Measurements from ENCODE around the gene NDUFAF4. TPM values are rescaled to one million over a fixed set of nuclear protein-coding genes. Genes with fewer than 3 reads are reported as not detected.

Gene NDUFAF4
- total and polyA plus RNA-seq, 2 experiments from 2014 or later, result 35.1 to 233 TPM

- H3K79me2 ChIP-seq (replicated peaks; ENCODE audit: insufficient read depth), result peaks cover 40% of the 10 kb centered on the region
- peak overlapping the region; percentile 87 for H3K27ac ChIP-seq (ENCODE audit: low read depth)
- 0 out of 2 replicates have a peak, but pooled peaks cover 4% of the 10 kb centered on the region for H3K4me1 ChIP-seq (ENCODE audit: insufficient read depth)
- peak overlapping the region; percentile 95 for H3K27ac Mint-ChIP-seq
- peaks cover 20% of the 10 kb centered on the region; the same call in 1 of the 2 replicates for H3K36me3 ChIP-seq (ENCODE audit: insufficient read depth)
- TF ChIP-seq ZNF462 (CRISPR knock-in tag; IDR thresholded peaks at IDR 0.05) (no peak), STAT1 (IDR thresholded peaks at IDR 0.05; ENCODE audit: unreplicated experiment) (no peak)
- TF ChIP-seq, protein P1, sequence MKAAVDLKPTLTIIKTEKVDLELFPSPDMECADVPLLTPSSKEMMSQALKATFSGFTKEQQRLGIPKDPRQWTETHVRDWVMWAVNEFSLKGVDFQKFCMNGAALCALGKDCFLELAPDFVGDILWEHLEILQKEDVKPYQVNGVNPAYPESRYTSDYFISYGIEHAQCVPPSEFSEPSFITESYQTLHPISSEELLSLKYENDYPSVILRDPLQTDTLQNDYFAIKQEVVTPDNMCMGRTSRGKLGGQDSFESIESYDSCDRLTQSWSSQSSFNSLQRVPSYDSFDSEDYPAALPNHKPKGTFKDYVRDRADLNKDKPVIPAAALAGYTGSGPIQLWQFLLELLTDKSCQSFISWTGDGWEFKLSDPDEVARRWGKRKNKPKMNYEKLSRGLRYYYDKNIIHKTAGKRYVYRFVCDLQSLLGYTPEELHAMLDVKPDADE (IDR thresholded peaks at IDR 0.05), result no peak
- peaks cover 16% of the 10 kb centered on the region for H3K4me1 Mint-ChIP-seq
- DNase-seq (ENCODE audit: low spot score) (peak; percentile 11), ATAC-seq (no peak)
- H3K4me2 ChIP-seq, result peak overlapping the region; percentile 81
- no peaks in the 10 kb centered on the region for H3F3A ChIP-seq (replicated peaks; ENCODE audit: low read depth)
- peaks cover 23% of the 10 kb centered on the region for H3K36me3 Mint-ChIP-seq (ENCODE audit: low read depth)
- peak overlapping the region; percentile 84 for H3K4me3 Mint-ChIP-seq
- peak overlapping the region; percentile 68 for H3K4me3 ChIP-seq
- peaks cover 2% of the 10 kb centered on the region for H3K27me3 Mint-ChIP-seq (ENCODE audit: insufficient read depth, low read depth, poor library complexity)
- peak overlapping the region; percentile 64 for H2AFZ ChIP-seq
- no peaks in the 10 kb centered on the region for H3K9me3 Mint-ChIP-seq
- H3K9me2 ChIP-seq (ENCODE audit: insufficient read depth), result no peaks in the 10 kb centered on the region
- H3K27me3 ChIP-seq (ENCODE audit: insufficient read depth), result no peaks in the 10 kb centered on the region
- H4K20me1 ChIP-seq (replicated peaks; ENCODE audit: insufficient read depth), result peaks cover 19% of the 10 kb centered on the region
These were observed 655 bp upstream of the NDUFAF4 start for GRCh38 chr6:96898241-96898851.

GRCh38 chr6:96889146-96889545 is 8.5 kb downstream of the NDUFAF4 start:
- Histone ChIP-seq H3K4me2 (no peak overlapping the region), H3F3A (replicated peaks; ENCODE audit: low read depth) (no peaks in the 10 kb centered on the region), H3K9me2 (ENCODE audit: insufficient read depth) (no peaks in the 10 kb centered on the region), H4K20me1 (replicated peaks; ENCODE audit: insufficient read depth) (peaks cover 14% of the 10 kb centered on the region), H3K27ac (ENCODE audit: low read depth) (no peak overlapping the region), H3K36me3 (ENCODE audit: insufficient read depth) (peaks cover 29% of the 10 kb centered on the region; the same call in 1 of the 2 replicates), H3K27me3 (ENCODE audit: insufficient read depth) (no peaks in the 10 kb centered on the region), H3K79me2 (replicated peaks; ENCODE audit: insufficient read depth) (peaks cover 16% of the 10 kb centered on the region), H2AFZ (no peak overlapping the region), H3K4me3 (no peak overlapping the region), H3K4me1 (ENCODE audit: insufficient read depth) (no peaks in the 10 kb centered on the region)
- Mint-ChIP-seq H3K9me3 (no peaks in the 10 kb centered on the region), H3K27ac (no peak overlapping the region), H3K4me1 (peaks cover 4% of the 10 kb centered on the region; the same call in 2 of the 3 replicates), H3K36me3 (ENCODE audit: low read depth) (peaks cover 20% of the 10 kb centered on the region; the same call in 2 of the 3 replicates), H3K4me3 (no peak overlapping the region), H3K27me3 (ENCODE audit: insufficient read depth, low read depth, poor library complexity) (no peaks in the 10 kb centered on the region)
- ATAC-seq, result no peak
- DNase-seq (ENCODE audit: low spot score), result no peak
- TF ChIP-seq, protein P2, sequence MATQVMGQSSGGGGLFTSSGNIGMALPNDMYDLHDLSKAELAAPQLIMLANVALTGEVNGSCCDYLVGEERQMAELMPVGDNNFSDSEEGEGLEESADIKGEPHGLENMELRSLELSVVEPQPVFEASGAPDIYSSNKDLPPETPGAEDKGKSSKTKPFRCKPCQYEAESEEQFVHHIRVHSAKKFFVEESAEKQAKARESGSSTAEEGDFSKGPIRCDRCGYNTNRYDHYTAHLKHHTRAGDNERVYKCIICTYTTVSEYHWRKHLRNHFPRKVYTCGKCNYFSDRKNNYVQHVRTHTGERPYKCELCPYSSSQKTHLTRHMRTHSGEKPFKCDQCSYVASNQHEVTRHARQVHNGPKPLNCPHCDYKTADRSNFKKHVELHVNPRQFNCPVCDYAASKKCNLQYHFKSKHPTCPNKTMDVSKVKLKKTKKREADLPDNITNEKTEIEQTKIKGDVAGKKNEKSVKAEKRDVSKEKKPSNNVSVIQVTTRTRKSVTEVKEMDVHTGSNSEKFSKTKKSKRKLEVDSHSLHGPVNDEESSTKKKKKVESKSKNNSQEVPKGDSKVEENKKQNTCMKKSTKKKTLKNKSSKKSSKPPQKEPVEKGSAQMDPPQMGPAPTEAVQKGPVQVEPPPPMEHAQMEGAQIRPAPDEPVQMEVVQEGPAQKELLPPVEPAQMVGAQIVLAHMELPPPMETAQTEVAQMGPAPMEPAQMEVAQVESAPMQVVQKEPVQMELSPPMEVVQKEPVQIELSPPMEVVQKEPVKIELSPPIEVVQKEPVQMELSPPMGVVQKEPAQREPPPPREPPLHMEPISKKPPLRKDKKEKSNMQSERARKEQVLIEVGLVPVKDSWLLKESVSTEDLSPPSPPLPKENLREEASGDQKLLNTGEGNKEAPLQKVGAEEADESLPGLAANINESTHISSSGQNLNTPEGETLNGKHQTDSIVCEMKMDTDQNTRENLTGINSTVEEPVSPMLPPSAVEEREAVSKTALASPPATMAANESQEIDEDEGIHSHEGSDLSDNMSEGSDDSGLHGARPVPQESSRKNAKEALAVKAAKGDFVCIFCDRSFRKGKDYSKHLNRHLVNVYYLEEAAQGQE (IDR thresholded peaks at IDR 0.05; ENCODE audit: unreplicated experiment), result no peak
- no peak for TF ChIP-seq EZH2 (IDR thresholded peaks at IDR 0.05; ENCODE audit: low read depth, unreplicated experiment)
- TF ChIP-seq NANOG (IDR thresholded peaks at IDR 0.05; ENCODE audit: borderline replicate concordance), result no peak
- TF ChIP-seq, protein P3, sequence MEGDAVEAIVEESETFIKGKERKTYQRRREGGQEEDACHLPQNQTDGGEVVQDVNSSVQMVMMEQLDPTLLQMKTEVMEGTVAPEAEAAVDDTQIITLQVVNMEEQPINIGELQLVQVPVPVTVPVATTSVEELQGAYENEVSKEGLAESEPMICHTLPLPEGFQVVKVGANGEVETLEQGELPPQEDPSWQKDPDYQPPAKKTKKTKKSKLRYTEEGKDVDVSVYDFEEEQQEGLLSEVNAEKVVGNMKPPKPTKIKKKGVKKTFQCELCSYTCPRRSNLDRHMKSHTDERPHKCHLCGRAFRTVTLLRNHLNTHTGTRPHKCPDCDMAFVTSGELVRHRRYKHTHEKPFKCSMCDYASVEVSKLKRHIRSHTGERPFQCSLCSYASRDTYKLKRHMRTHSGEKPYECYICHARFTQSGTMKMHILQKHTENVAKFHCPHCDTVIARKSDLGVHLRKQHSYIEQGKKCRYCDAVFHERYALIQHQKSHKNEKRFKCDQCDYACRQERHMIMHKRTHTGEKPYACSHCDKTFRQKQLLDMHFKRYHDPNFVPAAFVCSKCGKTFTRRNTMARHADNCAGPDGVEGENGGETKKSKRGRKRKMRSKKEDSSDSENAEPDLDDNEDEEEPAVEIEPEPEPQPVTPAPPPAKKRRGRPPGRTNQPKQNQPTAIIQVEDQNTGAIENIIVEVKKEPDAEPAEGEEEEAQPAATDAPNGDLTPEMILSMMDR (conservative IDR thresholded peaks at IDR 0.05; ENCODE audit: low read depth in 2 of 2), result no peak
- no peak for TF ChIP-seq CREB1 (CRISPR knock-in tag; IDR thresholded peaks at IDR 0.05; ENCODE audit: low read depth)
